Body of pancreas (tissue), 4 donors: ENCODE measurements around the gene NDEL1. TPM values are rescaled to one million over a fixed set of nuclear protein-coding genes. Genes with fewer than 3 reads are reported as not detected.

ENCODE experiments used
- ATAC-seq: fragments of 150-250 bp; one replicate; pipeline ENCODE4 v1.9.1; 2016
- DNase-seq, 4 donors: peaks; one replicate each; pipeline ENCODE4 v3.0.0-alpha.2; 2019
- H3K27ac ChIP-seq, 4 donors: fragments of 200-600 bp; sonication (generic); 1 replicate in 3 of 4; 2 replicates in 1 of 4; pipeline versions ENCODE4 v1.5.1 to v1.6.1; 2016 to 2019; ENCODE audit warnings: mild to moderate bottlenecking in 1 of 4, mixed read lengths in 1 of 4, moderate library complexity in 1 of 4
- H3K27me3 ChIP-seq, 2 donors: fragments of 200-600 bp; sonication (generic); one replicate each; pipeline ENCODE4 v1.6.0; 2016; ENCODE audit warnings: mild to moderate bottlenecking in 1 of 2
- H3K36me3 ChIP-seq, 2 donors: fragments of 200-600 bp; sonication (generic); replicated peaks in 1 of 2; 2 replicates each; pipeline ENCODE4 v1.5.1; 2016; ENCODE audit warnings: low read depth in 2 of 2; ENCODE audit not compliant: insufficient read depth in 1 of 2
- H3K4me1 ChIP-seq: fragments of 200-600 bp; sonication (generic); one replicate; pipeline ENCODE4 v1.6.0; 2016
- H3K4me3 ChIP-seq, 2 donors: fragments of 200-600 bp; sonication (generic); 1 replicate in 1 of 2; 2 replicates in 1 of 2; pipeline ENCODE4 v1.5.1; 2016 to 2019
- H3K9me3 ChIP-seq, 3 donors: fragments of 200-600 bp; sonication (generic); 1 replicate in 2 of 3; 2 replicates in 1 of 3; pipeline ENCODE4 v1.5.1; 2016
- POLR2A ChIP-seq, 3 donors: fragments of 450-650 bp; IDR thresholded peaks; one replicate each; pipeline ENCODE4 v1.6.1; 2016; ENCODE audit warnings: antibody characterized with exemption in 3 of 3, mild to moderate bottlenecking in 2 of 3
- WGBS, 2 donors: methylation state at CpG; one replicate each; pipeline ENCODE4 v1.1.5; 2017; 5-methylcytosine and 5-hydroxymethylcytosine counted together
- intact Hi-C: fragments of 100-400 bp; cut with DNase I; formaldehyde crosslinking; loops from one replicate; pipeline ENCODE4 v1.15.1; 2023
- total RNA-seq, 2 donors: library from RNA; depleted of rRNA; stranded (reverse); fragments of >200 nt; gene quantifications; one replicate each; pipeline ENCODE4 v1.1.0, GENCODE V29; 2016
- TF ChIP-seq, protein P1 (sequence below), 7 experiments: fragments of 450-650 bp in 4 of 7; fragments of 200-600 bp in 3 of 7; sonication (generic) in 3 of 7; IDR thresholded peaks; one replicate each; pipeline ENCODE4 v1.5.1; 2016 to 2019; ENCODE audit warnings: antibody characterized with exemption in 7 of 7

The NDEL1 gene
- total RNA-seq, 2 donors from 2014 or later: 26.2 to 39.6 TPM

DNA sequence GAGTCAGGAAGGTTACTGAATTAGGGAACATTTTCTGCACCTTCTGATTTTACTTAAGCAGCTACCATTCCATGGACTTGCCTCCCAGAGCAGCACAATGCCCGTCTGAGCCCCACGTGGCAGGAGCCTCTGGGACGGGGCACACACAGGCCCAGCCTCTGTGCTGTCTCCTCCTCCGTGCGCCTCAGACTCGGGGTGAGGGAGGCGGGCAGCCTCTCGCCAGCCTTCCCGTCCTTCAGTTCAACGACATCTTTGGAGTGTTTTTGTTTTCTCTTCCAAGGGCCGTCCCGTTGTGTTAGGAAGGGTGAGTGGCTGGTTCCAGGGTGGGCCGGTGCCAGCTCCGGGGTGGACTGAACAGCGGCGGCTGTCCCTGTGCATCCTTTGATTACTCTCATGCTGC, 31.8 kb downstream of the NDEL1 start:
- no peak overlapping the region for H3K27ac ChIP-seq
- no peaks in the 10 kb centered on the region for H3K9me3 ChIP-seq
- no peaks in the 10 kb centered on the region for H3K27me3 ChIP-seq
- no peaks in the 10 kb centered on the region for H3K4me1 ChIP-seq
- ATAC-seq (no peak), DNase-seq (no peak)
- no peak for TF ChIP-seq POLR2A (IDR thresholded peaks at IDR 0.05)
- TF ChIP-seq, protein P1, sequence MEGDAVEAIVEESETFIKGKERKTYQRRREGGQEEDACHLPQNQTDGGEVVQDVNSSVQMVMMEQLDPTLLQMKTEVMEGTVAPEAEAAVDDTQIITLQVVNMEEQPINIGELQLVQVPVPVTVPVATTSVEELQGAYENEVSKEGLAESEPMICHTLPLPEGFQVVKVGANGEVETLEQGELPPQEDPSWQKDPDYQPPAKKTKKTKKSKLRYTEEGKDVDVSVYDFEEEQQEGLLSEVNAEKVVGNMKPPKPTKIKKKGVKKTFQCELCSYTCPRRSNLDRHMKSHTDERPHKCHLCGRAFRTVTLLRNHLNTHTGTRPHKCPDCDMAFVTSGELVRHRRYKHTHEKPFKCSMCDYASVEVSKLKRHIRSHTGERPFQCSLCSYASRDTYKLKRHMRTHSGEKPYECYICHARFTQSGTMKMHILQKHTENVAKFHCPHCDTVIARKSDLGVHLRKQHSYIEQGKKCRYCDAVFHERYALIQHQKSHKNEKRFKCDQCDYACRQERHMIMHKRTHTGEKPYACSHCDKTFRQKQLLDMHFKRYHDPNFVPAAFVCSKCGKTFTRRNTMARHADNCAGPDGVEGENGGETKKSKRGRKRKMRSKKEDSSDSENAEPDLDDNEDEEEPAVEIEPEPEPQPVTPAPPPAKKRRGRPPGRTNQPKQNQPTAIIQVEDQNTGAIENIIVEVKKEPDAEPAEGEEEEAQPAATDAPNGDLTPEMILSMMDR (IDR thresholded peaks at IDR 0.05): no peak
- no peak overlapping the region for H3K4me3 ChIP-seq
- WGBS, 2 donors: 82 to 89% methylated on average over 8 to 16 of the region's 16 CpGs
- intact Hi-C loops: no loop called here
- peaks cover 0 to 26% of the 10 kb centered on the region in 2 donors for H3K36me3 ChIP-seq

DNA sequence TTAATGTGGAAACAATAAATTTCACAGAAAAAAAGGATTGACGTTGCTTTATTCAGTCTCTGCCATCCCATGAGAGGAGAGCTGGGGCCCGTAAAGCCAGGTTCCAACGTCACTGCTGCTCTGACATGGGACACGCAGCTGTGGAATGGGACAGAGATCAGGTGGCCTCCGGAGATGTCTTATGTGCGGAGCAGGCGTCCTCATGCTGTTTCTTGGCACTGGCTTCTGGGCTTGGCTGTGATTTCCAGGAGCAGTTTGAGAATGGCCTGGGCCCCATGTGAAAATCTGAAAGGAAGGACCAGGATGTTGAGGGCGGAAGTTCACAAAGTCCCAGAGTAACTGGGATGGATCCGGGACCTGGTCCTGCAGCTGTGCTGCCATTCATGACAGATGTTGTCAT, 32.4 kb downstream of the NDEL1 start:
- WGBS, 2 donors: 87 to 88% methylated on average over 9 of the region's 9 CpGs
- no peak for ATAC-seq
- Histone ChIP-seq H3K27me3 (no peaks in the 10 kb centered on the region), H3K27ac (no peak overlapping the region), H3K4me3 (no peak overlapping the region), H3K36me3 (peaks cover 0 to 26% of the 10 kb centered on the region in 2 donors), H3K4me1 (no peaks in the 10 kb centered on the region), H3K9me3 (no peaks in the 10 kb centered on the region)
- intact Hi-C loops: no loop called here
- no peak for TF ChIP-seq POLR2A (IDR thresholded peaks at IDR 0.05)
- TF ChIP-seq, protein P1 (IDR thresholded peaks at IDR 0.05): no peak
- DNase-seq: no peak

DNA sequence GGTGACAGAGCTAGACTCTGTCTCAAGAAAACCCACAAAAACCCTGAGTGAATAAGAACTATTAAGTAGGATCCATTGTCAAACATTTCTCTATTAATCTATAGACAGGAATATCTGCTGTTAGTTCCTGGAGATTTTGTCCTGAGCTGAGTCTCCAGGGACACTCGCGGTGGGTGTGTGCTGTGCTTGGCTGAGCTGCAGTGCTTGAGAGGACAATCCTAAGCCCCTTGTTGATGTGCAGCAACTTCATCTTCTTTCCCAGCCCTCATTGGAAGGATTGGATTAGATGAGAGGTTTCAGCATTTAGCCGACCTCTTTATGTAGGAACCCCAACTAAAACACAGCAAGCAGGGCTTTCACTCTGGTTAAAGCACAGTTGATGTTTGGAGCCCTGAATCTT, 33.3 kb downstream of the NDEL1 start:
- 83 to 84% methylated on average over 3 of the region's 3 CpGs for WGBS, 2 donors
- ATAC-seq (no peak), DNase-seq (no peak)
- TF ChIP-seq, protein P1 (IDR thresholded peaks at IDR 0.05): no peak
- TF ChIP-seq POLR2A (IDR thresholded peaks at IDR 0.05): no peak
- no peak overlapping the region for H3K27ac ChIP-seq
- H3K4me1 ChIP-seq: no peaks in the 10 kb centered on the region
- no peaks in the 10 kb centered on the region for H3K9me3 ChIP-seq
- no peak overlapping the region for H3K4me3 ChIP-seq
- intact Hi-C loops: no loop called here
- H3K36me3 ChIP-seq: peaks cover 0 to 27% of the 10 kb centered on the region in 2 donors
- H3K27me3 ChIP-seq: no peaks in the 10 kb centered on the region

DNA sequence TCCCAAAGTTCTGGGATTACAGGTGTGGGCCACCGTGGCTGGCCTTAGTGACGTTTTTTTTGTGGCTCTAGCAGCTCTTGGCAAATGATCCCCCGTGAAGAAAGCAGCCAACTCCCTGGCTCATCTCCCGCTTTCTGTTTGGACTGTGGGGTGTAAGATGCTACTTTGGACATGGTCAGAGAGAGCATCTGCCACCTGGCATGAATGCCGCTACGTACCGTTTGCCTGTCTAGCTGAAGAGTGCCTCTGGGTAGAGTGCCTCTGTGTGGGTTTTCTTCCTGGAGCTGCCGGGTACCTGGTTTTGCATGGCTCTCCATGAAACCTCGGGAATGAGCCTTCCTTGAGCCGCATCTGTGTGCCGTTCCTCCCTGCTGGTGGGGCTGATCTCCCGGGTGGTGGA, 34.3 kb downstream of the NDEL1 start:
- H3K36me3 ChIP-seq: peaks cover under 1 to 32% of the 10 kb centered on the region in 2 donors
- H3K4me1 ChIP-seq: no peaks in the 10 kb centered on the region
- no peaks in the 10 kb centered on the region for H3K27me3 ChIP-seq
- H3K27ac ChIP-seq: no peak overlapping the region
- WGBS, 2 donors: 89 to 95% methylated on average over 12 of the region's 12 CpGs
- no peak overlapping the region for H3K4me3 ChIP-seq
- TF ChIP-seq, protein P1 (IDR thresholded peaks at IDR 0.05): no peak
- no peak for TF ChIP-seq POLR2A (IDR thresholded peaks at IDR 0.05)
- ATAC-seq (no peak), DNase-seq (no peak)
- H3K9me3 ChIP-seq: no peaks in the 10 kb centered on the region
- intact Hi-C loops: no loop called here

DNA sequence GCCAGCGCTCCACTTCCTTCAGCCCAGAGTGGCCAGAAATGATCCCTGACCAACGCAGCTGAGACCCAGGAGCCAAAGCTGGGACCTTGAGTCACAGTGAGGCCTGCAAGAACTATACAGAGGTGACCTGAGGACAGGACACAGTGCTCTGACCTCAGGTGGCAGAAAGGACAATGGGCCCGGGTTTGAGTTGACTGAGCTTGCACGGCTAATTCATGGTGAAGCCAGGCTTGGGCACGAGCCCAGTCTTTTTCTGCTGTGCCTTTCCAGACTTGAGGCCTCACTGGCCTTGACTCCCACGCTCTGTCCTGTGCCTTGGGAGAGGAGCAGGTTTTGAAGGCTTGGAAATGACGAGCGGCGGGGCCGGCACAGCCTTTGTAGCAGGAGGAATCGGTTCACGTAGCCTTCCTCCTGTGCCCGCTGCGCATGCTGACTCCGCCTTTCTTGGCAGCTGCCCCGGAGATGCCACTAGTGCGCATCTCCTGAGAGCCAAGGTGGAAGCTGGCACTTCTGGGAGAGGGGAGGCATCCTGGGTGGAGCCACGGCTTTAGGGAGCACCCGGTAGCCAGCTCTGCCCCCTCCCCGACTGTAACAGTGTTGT, 34.9 kb downstream of the NDEL1 start:
- Histone ChIP-seq H3K27ac (no peak overlapping the region), H3K36me3 (peaks cover 4 to 35% of the 10 kb centered on the region in 2 donors), H3K27me3 (no peaks in the 10 kb centered on the region), H3K4me3 (no peak overlapping the region), H3K4me1 (no peaks in the 10 kb centered on the region), H3K9me3 (no peaks in the 10 kb centered on the region)
- 82 to 83% methylated on average over 2 to 20 of the region's 20 CpGs for WGBS, 2 donors
- ATAC-seq (peak; percentile 21), DNase-seq (peak in 1 of 4 donors; percentile 28)
- intact Hi-C loops: no loop called here
- TF ChIP-seq, protein P1 (IDR thresholded peaks at IDR 0.05): no peak
- no peak for TF ChIP-seq POLR2A (IDR thresholded peaks at IDR 0.05)
